Transverse colon (tissue), 3 donors: ENCODE measurements around the gene ACLY.

Experiments
- EP300 ChIP-seq: sonication (generic); formaldehyde crosslinking; IDR thresholded peaks from one replicate; pipeline ENCODE4 v1.6.1; 2017; ENCODE audit warnings: antibody characterized with exemption, low read depth
- TF ChIP-seq, protein P1 (sequence below), 5 experiments: fragments of 200-600 bp in 3 of 5; fragments of 450-650 bp in 2 of 5; sonication (generic) in 3 of 5; IDR thresholded peaks; 1 replicate in 2 of 5; 2 replicates in 3 of 5; pipeline ENCODE4 v1.5.1; 2016 to 2017; ENCODE audit warnings: antibody characterized with exemption in 5 of 5, inconsistent platforms in 3 of 5, mild to moderate bottlenecking in 2 of 5, moderate library complexity in 1 of 5

DNA sequence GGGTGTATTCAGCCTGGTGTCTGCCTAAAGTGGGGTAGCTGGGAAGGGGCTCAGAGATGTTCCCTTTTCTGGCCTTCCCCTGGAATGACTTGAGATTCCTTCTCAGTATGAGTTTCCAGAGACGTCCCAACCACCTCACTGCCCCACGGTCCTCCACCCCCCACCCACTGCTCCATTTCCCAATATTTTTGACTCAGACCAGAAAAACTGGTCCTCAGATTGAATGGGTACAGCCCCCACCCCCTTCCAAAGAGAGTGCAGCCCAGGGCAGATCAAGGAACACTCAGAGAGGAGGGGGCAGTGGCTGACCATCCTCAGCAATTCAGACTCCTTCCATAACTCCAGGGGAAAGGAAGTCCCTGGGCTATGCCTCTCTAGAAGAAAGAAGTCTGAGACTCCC, 3.2 kb downstream of the ACLY start:
- TF ChIP-seq, protein P1, sequence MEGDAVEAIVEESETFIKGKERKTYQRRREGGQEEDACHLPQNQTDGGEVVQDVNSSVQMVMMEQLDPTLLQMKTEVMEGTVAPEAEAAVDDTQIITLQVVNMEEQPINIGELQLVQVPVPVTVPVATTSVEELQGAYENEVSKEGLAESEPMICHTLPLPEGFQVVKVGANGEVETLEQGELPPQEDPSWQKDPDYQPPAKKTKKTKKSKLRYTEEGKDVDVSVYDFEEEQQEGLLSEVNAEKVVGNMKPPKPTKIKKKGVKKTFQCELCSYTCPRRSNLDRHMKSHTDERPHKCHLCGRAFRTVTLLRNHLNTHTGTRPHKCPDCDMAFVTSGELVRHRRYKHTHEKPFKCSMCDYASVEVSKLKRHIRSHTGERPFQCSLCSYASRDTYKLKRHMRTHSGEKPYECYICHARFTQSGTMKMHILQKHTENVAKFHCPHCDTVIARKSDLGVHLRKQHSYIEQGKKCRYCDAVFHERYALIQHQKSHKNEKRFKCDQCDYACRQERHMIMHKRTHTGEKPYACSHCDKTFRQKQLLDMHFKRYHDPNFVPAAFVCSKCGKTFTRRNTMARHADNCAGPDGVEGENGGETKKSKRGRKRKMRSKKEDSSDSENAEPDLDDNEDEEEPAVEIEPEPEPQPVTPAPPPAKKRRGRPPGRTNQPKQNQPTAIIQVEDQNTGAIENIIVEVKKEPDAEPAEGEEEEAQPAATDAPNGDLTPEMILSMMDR (IDR thresholded peaks at IDR 0.05) = no peak
- no peak for TF ChIP-seq EP300
